K562 (cell line): ENCODE measurements around the gene PAQR4. TPM values are rescaled to one million over a fixed set of nuclear protein-coding genes. Genes with fewer than 3 reads are reported as not detected.

Source experiments
- CXXC5 ChIP-seq: fragments of 250-450 bp; sonication (Bioruptor Pico); IDR thresholded peaks from 2 replicates; pipeline ENCODE4 v1.8.0; 2022; ENCODE audit warnings: inconsistent platforms, mild to moderate bottlenecking, moderate library complexity
- FOXK2 ChIP-seq, 2 experiments: fragments of 450-650 bp; IDR thresholded peaks in 1 of 2; conservative IDR thresholded peaks in 1 of 2; 2 replicates each; pipeline ENCODE4 v1.6.1; 2016; ENCODE audit warnings: low read depth in 2 of 2, mild to moderate bottlenecking in 1 of 2
- GABPB1 ChIP-seq: sonication (generic); formaldehyde crosslinking; IDR thresholded peaks from 2 replicates; pipeline ENCODE4 v1.8.0; 2022; ENCODE audit warnings: mild to moderate bottlenecking, missing genetic modification reagents
- KDM4B ChIP-seq, 2 experiments: fragments of 450-650 bp in 1 of 2; sonication (generic) in 1 of 2; IDR thresholded peaks; 2 replicates each; pipeline ENCODE4 v1.6.1; 2016 to 2017; ENCODE audit warnings: borderline replicate concordance in 2 of 2, antibody characterized with exemption in 1 of 2, low read depth in 1 of 2, mild to moderate bottlenecking in 1 of 2
- MBD2 ChIP-seq: sonication (generic); IDR thresholded peaks from 2 replicates; pipeline ENCODE4 v1.6.1; 2016; ENCODE audit warnings: low read depth, borderline replicate concordance
- NONO ChIP-seq, 2 experiments: fragments of 200-400 bp in 1 of 2; fragments of 450-650 bp in 1 of 2; formaldehyde crosslinking in 1 of 2; IDR thresholded peaks; 2 replicates each; pipeline ENCODE4 v1.6.1; 2017; ENCODE audit warnings: low read depth in 2 of 2, mild to moderate bottlenecking in 2 of 2, moderate library complexity in 2 of 2, low read length in 1 of 2
- NRF1 ChIP-seq, 2 experiments: fragments of 450-650 bp; IDR thresholded peaks in 1 of 2; conservative IDR thresholded peaks in 1 of 2; 2 replicates each; pipeline ENCODE4 v1.6.1; 2014; ENCODE audit warnings: mild to moderate bottlenecking in 2 of 2
- POU5F1 ChIP-seq: fragments of 150-350 bp; IDR thresholded peaks from 2 replicates; pipeline ENCODE4 v1.6.1; 2014; ENCODE audit warnings: borderline replicate concordance, low read length, low read depth, mild to moderate bottlenecking; ENCODE audit not compliant: partially characterized antibody
- SMAD4 ChIP-seq: fragments of 250-450 bp; sonication (Bioruptor Pico); conservative IDR thresholded peaks from 2 replicates; pipeline ENCODE4 v1.8.0; 2021; ENCODE audit warnings: inconsistent platforms, mild to moderate bottlenecking, moderate library complexity
- XRCC5 ChIP-seq: fragments of 200-400 bp; formaldehyde crosslinking; IDR thresholded peaks from 2 replicates; pipeline ENCODE4 v1.6.1; 2017; ENCODE audit warnings: low read depth, mild to moderate bottlenecking, low read length
- ZNF23 ChIP-seq: fragments of 250-450 bp; sonication (Bioruptor Pico); IDR thresholded peaks from 2 replicates; pipeline ENCODE4 v1.4.0; 2020; ENCODE audit warnings: mild to moderate bottlenecking
- ZNF780A ChIP-seq: fragments of 250-450 bp; sonication (Bioruptor Pico); IDR thresholded peaks from 2 replicates; pipeline ENCODE4 v1.5.0; 2021; ENCODE audit warnings: mild to moderate bottlenecking
- polyA plus RNA-seq, 8 experiments: library from polyadenylated mRNA; depleted of rRNA in 4 of 8; stranded (reverse) in 5 of 8; unstranded in 3 of 8; fragments of >200 nt; fragmentation: Nextera tagmentation in 2 of 8; fragmentation: Illumina TruSeq in 1 of 8; extraction: Ambion mirVana in 2 of 8; extraction: Trizol in 1 of 8; gene quantifications; 2 replicates each; pipeline versions ENCODE4 v1.2.1 to v1.2.3, GENCODE V29; 2011 to 2014; ENCODE audit warnings: inconsistent platforms in 1 of 8, missing spikeins in 1 of 8
- total RNA-seq, 7 experiments: library from RNA; depleted of rRNA in 6 of 7; stranded (reverse); fragments of >200 nt in 6 of 7; fragmentation: Illumina TruSeq in 2 of 7; extraction: Trizol in 2 of 7; gene quantifications; 2 replicates each; pipeline versions ENCODE4 v1.2.1 to v1.2.3, GENCODE V29; 2011 to 2021; ENCODE audit warnings: low replicate concordance in 1 of 7
- TF ChIP-seq, protein P1 (sequence below): fragments of 250-450 bp; sonication (Bioruptor Pico); IDR thresholded peaks from 2 replicates; pipeline ENCODE4 v1.5.0; 2021
- TF ChIP-seq, protein P2 (sequence below): fragments of 450-650 bp; formaldehyde crosslinking; IDR thresholded peaks from 2 replicates; pipeline ENCODE4 v1.4.0; 2020; ENCODE audit warnings: mild to moderate bottlenecking, moderate library complexity
- TF ChIP-seq, protein P3 (sequence below): fragments of 250-450 bp; sonication (Bioruptor Pico); IDR thresholded peaks from 2 replicates; pipeline ENCODE4 v1.8.0; 2021; ENCODE audit warnings: mild to moderate bottlenecking, moderate library complexity
- TF ChIP-seq, protein P4 (sequence below): sonication (generic); formaldehyde crosslinking; IDR thresholded peaks from 2 replicates; pipeline ENCODE4 v1.8.1; 2022; ENCODE audit warnings: missing genetic modification reagents
- TF ChIP-seq, protein P5 (sequence below): fragments of 450-650 bp; IDR thresholded peaks from 2 replicates; pipeline ENCODE4 v1.6.1; 2014; ENCODE audit warnings: low read depth, mild to moderate bottlenecking, moderate library complexity, borderline replicate concordance
- TF ChIP-seq, protein P6 (sequence below): fragments of 250-450 bp; sonication (Bioruptor Pico); IDR thresholded peaks from 2 replicates; pipeline ENCODE4 v1.8.0; 2022; ENCODE audit warnings: inconsistent platforms

The PAQR4 gene
- total and polyA plus RNA-seq, 9 of the 15 experiments (the other 6 are each of a cell fraction or from before 2014, with no cell fraction given) = 0.62 to 40.4 (median 19.5) TPM

DNA sequence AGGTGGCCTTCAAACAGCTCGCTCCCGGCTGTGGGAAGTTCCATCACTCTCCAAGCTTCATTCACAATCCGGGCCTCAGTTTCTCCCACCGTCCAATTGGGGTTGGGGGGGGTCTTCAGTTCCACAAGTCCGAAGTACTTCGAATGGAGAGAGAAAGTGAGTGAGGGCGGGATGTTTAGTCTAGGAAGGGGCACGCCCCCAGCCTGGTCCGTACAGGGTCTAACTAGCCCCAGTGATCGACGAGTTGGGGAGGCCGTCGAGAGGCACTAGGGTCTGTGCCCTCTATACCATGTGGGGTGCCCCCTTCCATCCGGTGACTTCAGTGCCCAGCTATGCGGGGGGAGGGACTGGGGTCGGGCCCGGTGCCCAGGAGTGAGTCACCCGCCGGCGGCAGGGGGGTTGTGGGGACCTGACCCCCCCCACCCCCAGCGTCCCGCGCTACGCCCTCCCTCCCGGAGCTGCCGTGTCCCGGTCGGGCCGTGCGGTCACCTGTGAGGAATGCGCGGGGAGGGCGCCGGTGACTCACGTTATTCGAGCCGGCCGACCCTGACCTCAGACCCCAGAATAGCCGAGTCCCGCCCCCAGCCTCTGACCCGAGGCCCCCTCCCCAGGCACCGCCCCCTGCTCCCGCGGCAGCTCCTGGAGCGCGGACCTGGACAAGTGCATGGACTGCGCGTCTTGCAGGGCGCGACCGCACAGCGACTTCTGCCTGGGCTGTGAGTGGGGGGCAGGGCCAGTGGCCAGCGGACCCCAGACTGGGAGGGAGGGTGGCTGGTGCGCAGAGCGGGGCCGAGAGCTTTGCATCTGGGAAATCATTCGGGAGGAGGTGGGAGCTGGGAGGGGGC lies 51.7 kb downstream of the PAQR4 start (continued):
- no peak for TF ChIP-seq NONO (IDR thresholded peaks at IDR 0.05; ENCODE audit: low read depth in 2 of 2, low read length in 1 of 2)
- TF ChIP-seq ZNF23 (CRISPR knock-in tag) = no peak
- TF ChIP-seq, protein P1, sequence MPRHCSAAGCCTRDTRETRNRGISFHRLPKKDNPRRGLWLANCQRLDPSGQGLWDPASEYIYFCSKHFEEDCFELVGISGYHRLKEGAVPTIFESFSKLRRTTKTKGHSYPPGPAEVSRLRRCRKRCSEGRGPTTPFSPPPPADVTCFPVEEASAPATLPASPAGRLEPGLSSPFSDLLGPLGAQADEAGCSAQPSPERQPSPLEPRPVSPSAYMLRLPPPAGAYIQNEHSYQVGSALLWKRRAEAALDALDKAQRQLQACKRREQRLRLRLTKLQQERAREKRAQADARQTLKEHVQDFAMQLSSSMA = no peak
- TF ChIP-seq KDM4B (IDR thresholded peaks at IDR 0.05; ENCODE audit: borderline replicate concordance in 2 of 2, low read depth in 1 of 2) = no peak
- no peak for TF ChIP-seq POU5F1
- TF ChIP-seq, protein P2, sequence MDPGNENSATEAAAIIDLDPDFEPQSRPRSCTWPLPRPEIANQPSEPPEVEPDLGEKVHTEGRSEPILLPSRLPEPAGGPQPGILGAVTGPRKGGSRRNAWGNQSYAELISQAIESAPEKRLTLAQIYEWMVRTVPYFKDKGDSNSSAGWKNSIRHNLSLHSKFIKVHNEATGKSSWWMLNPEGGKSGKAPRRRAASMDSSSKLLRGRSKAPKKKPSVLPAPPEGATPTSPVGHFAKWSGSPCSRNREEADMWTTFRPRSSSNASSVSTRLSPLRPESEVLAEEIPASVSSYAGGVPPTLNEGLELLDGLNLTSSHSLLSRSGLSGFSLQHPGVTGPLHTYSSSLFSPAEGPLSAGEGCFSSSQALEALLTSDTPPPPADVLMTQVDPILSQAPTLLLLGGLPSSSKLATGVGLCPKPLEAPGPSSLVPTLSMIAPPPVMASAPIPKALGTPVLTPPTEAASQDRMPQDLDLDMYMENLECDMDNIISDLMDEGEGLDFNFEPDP (CRISPR knock-in tag) = no peak
- TF ChIP-seq ZNF780A (CRISPR knock-in tag) = no peak
- TF ChIP-seq XRCC5 = no peak
- TF ChIP-seq, protein P3, sequence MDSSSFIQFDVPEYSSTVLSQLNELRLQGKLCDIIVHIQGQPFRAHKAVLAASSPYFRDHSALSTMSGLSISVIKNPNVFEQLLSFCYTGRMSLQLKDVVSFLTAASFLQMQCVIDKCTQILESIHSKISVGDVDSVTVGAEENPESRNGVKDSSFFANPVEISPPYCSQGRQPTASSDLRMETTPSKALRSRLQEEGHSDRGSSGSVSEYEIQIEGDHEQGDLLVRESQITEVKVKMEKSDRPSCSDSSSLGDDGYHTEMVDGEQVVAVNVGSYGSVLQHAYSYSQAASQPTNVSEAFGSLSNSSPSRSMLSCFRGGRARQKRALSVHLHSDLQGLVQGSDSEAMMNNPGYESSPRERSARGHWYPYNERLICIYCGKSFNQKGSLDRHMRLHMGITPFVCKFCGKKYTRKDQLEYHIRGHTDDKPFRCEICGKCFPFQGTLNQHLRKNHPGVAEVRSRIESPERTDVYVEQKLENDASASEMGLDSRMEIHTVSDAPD (CRISPR knock-in tag) = no peak
- TF ChIP-seq, protein P4, sequence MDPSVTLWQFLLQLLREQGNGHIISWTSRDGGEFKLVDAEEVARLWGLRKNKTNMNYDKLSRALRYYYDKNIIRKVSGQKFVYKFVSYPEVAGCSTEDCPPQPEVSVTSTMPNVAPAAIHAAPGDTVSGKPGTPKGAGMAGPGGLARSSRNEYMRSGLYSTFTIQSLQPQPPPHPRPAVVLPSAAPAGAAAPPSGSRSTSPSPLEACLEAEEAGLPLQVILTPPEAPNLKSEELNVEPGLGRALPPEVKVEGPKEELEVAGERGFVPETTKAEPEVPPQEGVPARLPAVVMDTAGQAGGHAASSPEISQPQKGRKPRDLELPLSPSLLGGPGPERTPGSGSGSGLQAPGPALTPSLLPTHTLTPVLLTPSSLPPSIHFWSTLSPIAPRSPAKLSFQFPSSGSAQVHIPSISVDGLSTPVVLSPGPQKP = no peak
- TF ChIP-seq SMAD4 (CRISPR knock-in tag) = peak; percentile 90
- TF ChIP-seq, protein P5, sequence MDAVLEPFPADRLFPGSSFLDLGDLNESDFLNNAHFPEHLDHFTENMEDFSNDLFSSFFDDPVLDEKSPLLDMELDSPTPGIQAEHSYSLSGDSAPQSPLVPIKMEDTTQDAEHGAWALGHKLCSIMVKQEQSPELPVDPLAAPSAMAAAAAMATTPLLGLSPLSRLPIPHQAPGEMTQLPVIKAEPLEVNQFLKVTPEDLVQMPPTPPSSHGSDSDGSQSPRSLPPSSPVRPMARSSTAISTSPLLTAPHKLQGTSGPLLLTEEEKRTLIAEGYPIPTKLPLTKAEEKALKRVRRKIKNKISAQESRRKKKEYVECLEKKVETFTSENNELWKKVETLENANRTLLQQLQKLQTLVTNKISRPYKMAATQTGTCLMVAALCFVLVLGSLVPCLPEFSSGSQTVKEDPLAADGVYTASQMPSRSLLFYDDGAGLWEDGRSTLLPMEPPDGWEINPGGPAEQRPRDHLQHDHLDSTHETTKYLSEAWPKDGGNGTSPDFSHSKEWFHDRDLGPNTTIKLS = no peak
- TF ChIP-seq GABPB1 (CRISPR knock-in tag) = peak; percentile 8; the same call in 1 of the 2 replicates
- TF ChIP-seq, protein P6, sequence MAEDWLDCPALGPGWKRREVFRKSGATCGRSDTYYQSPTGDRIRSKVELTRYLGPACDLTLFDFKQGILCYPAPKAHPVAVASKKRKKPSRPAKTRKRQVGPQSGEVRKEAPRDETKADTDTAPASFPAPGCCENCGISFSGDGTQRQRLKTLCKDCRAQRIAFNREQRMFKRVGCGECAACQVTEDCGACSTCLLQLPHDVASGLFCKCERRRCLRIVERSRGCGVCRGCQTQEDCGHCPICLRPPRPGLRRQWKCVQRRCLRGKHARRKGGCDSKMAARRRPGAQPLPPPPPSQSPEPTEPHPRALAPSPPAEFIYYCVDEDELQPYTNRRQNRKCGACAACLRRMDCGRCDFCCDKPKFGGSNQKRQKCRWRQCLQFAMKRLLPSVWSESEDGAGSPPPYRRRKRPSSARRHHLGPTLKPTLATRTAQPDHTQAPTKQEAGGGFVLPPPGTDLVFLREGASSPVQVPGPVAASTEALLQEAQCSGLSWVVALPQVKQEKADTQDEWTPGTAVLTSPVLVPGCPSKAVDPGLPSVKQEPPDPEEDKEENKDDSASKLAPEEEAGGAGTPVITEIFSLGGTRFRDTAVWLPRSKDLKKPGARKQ (CRISPR knock-in tag) = no peak
- no peak for TF ChIP-seq FOXK2 (conservative IDR thresholded peaks at IDR 0.05 in 1 of 2, IDR thresholded peaks at IDR 0.05 in 1 of 2; ENCODE audit: low read depth in 2 of 2)
- 0 out of 4 replicates have a peak, but pooled peaks have one; percentile 2 to 15 for TF ChIP-seq NRF1 (conservative IDR thresholded peaks at IDR 0.05 in 1 of 2, IDR thresholded peaks at IDR 0.05 in 1 of 2)
- no peak for TF ChIP-seq MBD2
- TF ChIP-seq CXXC5 (CRISPR knock-in tag) = no peak; the same call in 1 of the 2 replicates
